ENCODE data around the gene TERT. TPM values are rescaled to one million over a fixed set of nuclear protein-coding genes. Genes with fewer than 3 reads are reported as not detected.
"Not testable (repeated sequence)": the region's sequence is repeated elsewhere in the genome, so short reads cannot be mapped to it uniquely, and the experiment has no call there.

The TERT gene
- polyA plus RNA-seq, 2 of the 4 experiments (the other 2 are of a cell fraction) = 1.1 to 4.0 TPM

GRCh38 chr5:1229822-1230221, 65.0 kb downstream of the TERT start:
- CTCF ChIA-PET = interaction anchor here (1.4 kb wide), 1 partner anchor 23 kb away, joined by 4 read pairs; no protein-coding TSS in a partner anchor
- no peak overlapping the region for H3K4me2 ChIP-seq
- H3K4me3 ChIP-seq = no peak overlapping the region
- TF ChIP-seq KDM5A (IDR thresholded peaks at IDR 0.05) (no peak), E2F6 (IDR thresholded peaks at IDR 0.05; ENCODE audit: borderline replicate concordance, low read depth) (no peak), HOXB13 (CRISPR knock-in tag; IDR thresholded peaks at IDR 0.05; ENCODE audit: low read depth) (no peak)
- ATAC-seq = no peak
- no peaks in the 10 kb centered on the region for H3K9me3 ChIP-seq
- H3K4me1 ChIP-seq = no peaks in the 10 kb centered on the region
- POLR2A ChIA-PET = no interaction called here
- no peak overlapping the region for H3K27ac ChIP-seq
- no peak for DNase-seq (ENCODE audit: low read depth in 1 of 2, low spot score in 1 of 2)
- no peak for FAIRE-seq
- WGBS (ENCODE audit: missing lambda C conversion rate) = 28% methylated on average over 7 of the region's 7 CpGs

DNA sequence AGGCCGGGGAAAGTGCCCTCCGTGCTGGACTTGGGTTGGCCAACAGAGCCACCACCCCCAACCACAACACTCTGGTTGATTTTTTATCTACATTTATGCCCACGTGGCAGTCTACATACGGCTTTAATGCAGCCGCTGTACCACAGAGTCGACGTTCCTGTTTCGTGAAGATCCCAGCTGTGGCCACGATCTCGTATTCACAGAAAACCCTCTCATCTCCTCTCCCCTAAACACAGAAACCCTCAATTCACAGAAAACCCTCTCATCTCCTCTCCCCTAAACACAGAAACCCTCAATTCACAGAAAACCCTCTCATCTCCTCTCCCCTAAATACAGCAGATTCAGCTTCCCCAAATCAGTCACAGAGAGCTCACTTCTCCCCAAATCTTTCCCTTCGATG, 65.8 kb downstream of the TERT start:
- DNase-seq (ENCODE audit: low read depth in 1 of 2, low spot score in 1 of 2); POLR2A ChIA-PET; H3K4me3 ChIP-seq; H3K27ac ChIP-seq; ATAC-seq; H3K9me3 ChIP-seq; FAIRE-seq; H3K4me1 ChIP-seq; H3K4me2 ChIP-seq: not testable (repeated sequence)
- WGBS (ENCODE audit: missing lambda C conversion rate) = 69% methylated on average over 11 of the region's 11 CpGs
- CTCF ChIA-PET = interaction anchor here (1.4 kb wide), 1 partner anchor 416 kb away, joined by 5 read pairs; no protein-coding TSS in a partner anchor

DNA sequence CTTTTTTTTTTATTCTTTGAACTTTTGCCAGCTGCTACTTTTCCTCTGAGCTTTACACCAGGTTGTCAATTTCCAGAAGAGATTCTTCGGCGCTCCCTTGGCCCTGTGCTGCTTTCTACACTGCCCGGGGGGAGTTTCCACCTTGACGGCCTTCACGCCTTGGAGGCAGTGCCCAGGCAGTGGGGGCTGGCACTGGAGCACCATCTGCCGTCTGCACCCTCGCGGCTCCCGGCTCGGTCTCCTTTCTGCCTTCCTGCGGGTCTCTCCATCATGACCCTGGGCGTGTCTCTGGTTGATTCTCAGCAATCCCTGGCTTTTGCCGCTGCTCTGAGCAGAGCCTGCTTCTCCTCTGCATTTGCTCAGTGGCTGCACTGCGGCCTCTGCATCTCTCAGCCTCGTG, 66.7 kb downstream of the TERT start:
- ATAC-seq = no peak
- POLR2A ChIA-PET = no interaction called here
- TF ChIP-seq POLR2A (IDR thresholded peaks at IDR 0.05; ENCODE audit: low read length) = no peak
- no peak for TF ChIP-seq CEBPB (IDR thresholded peaks at IDR 0.05)
- no peak for TF ChIP-seq HOXB5 (CRISPR knock-in tag; IDR thresholded peaks at IDR 0.05)
- no peak for TF ChIP-seq FOXS1 (CRISPR knock-in tag; IDR thresholded peaks at IDR 0.05)
- no peak for TF ChIP-seq JUNB (IDR thresholded peaks at IDR 0.05)
- no peak for TF ChIP-seq NR3C1 (IDR thresholded peaks at IDR 0.05)
- DNase-seq (ENCODE audit: low read depth in 1 of 2, low spot score in 1 of 2) = no peak
- 43% methylated on average over 15 of the region's 15 CpGs for WGBS (ENCODE audit: missing lambda C conversion rate)
- Histone ChIP-seq H3K4me1 (no peaks in the 10 kb centered on the region), H3K9me3 (no peaks in the 10 kb centered on the region), H3K27ac (no peak overlapping the region), H3K4me2 (no peak overlapping the region), H3K4me3 (no peak overlapping the region)
- CTCF ChIA-PET = interaction anchor here (1.0 to 1.4 kb wide), 2 partner anchors 88 to 417 kb away, joined by 3 to 5 read pairs; no protein-coding TSS in a partner anchor
- FAIRE-seq = no peak

DNA sequence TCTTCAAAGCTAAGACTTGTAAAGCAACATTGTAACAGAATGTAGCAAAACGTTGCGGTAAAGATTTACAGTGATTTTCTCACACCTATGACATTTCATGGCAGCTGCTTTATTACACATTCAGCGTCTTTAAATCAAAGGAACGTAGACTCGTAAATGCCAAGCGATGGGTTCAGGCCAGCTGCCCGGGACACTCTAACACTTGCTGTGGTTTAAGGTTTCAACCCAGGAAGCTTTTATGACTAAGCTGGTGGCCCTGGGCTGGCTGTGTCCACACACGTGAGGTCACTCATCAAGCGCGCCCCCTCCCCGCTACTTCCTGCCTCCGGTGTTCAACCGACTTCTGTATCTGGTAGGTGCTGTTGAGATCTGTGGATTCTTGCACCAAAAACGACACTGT, 67.2 kb downstream of the TERT start:
- H3K27ac ChIP-seq = no peak overlapping the region
- WGBS (ENCODE audit: missing lambda C conversion rate) = 53% methylated on average over 14 of the region's 14 CpGs
- FAIRE-seq (no peak), DNase-seq (ENCODE audit: low read depth in 1 of 2, low spot score in 1 of 2) (no peak), ATAC-seq (no peak)
- no peak overlapping the region for H3K4me3 ChIP-seq
- no peaks in the 10 kb centered on the region for H3K9me3 ChIP-seq
- no peaks in the 10 kb centered on the region for H3K4me1 ChIP-seq
- no peak overlapping the region for H3K4me2 ChIP-seq
- ChIA-PET CTCF (interaction anchor here (1.0 to 1.4 kb wide), 2 partner anchors 87 to 417 kb away, joined by 3 to 5 read pairs; no protein-coding TSS in a partner anchor), POLR2A (no interaction called here)
- TF ChIP-seq JUN (IDR thresholded peaks at IDR 0.05) (no peak), CEBPB (IDR thresholded peaks at IDR 0.05) (no peak), ZC3H11A (IDR thresholded peaks at IDR 0.05) (no peak), RNF2 (IDR thresholded peaks at IDR 0.05; ENCODE audit: borderline replicate concordance, low read depth) (no peak), CBX8 (IDR thresholded peaks at IDR 0.05) (no peak), RAD21 (conservative IDR thresholded peaks at IDR 0.05 in 1 of 2, IDR thresholded peaks at IDR 0.05 in 1 of 2) (no peak), JUNB (IDR thresholded peaks at IDR 0.05) (no peak), BCL3 (IDR thresholded peaks at IDR 0.05) (no peak), HOXB5 (CRISPR knock-in tag; IDR thresholded peaks at IDR 0.05) (no peak), HEYL (CRISPR knock-in tag; IDR thresholded peaks at IDR 0.05) (no peak), HOXB13 (CRISPR knock-in tag; IDR thresholded peaks at IDR 0.05; ENCODE audit: low read depth) (no peak), TFCP2L1 (CRISPR knock-in tag; IDR thresholded peaks at IDR 0.05) (no peak), FOSL2 (IDR thresholded peaks at IDR 0.05) (no peak), FOSL2 (CRISPR knock-in tag; IDR thresholded peaks at IDR 0.05) (no peak), FOXS1 (CRISPR knock-in tag; IDR thresholded peaks at IDR 0.05) (no peak), RARB (CRISPR knock-in tag; IDR thresholded peaks at IDR 0.05) (no peak), NR3C1 (IDR thresholded peaks at IDR 0.05) (no peak), MYC (IDR thresholded peaks at IDR 0.05; ENCODE audit: borderline replicate concordance, low read length) (no peak), CTCF (IDR thresholded peaks at IDR 0.05) (no peak)
- TF ChIP-seq, protein P1, sequence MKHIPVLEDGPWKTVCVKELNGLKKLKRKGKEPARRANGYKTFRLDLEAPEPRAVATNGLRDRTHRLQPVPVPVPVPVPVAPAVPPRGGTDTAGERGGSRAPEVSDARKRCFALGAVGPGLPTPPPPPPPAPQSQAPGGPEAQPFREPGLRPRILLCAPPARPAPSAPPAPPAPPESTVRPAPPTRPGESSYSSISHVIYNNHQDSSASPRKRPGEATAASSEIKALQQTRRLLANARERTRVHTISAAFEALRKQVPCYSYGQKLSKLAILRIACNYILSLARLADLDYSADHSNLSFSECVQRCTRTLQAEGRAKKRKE (CRISPR knock-in tag; IDR thresholded peaks at IDR 0.05; ENCODE audit: low read depth) = no peak
- TF ChIP-seq, protein P2, sequence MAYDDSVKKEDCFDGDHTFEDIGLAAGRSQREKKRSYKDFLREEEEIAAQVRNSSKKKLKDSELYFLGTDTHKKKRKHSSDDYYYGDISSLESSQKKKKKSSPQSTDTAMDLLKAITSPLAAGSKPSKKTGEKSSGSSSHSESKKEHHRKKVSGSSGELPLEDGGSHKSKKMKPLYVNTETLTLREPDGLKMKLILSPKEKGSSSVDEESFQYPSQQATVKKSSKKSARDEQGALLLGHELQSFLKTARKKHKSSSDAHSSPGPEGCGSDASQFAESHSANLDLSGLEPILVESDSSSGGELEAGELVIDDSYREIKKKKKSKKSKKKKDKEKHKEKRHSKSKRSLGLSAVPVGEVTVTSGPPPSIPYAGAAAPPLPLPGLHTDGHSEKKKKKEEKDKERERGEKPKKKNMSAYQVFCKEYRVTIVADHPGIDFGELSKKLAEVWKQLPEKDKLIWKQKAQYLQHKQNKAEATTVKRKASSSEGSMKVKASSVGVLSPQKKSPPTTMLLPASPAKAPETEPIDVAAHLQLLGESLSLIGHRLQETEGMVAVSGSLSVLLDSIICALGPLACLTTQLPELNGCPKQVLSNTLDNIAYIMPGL (CRISPR knock-in tag; IDR thresholded peaks at IDR 0.05; ENCODE audit: borderline replicate concordance) = no peak
